Heart right ventricle (tissue), 16 donors: ENCODE data around the gene HOTAIR. TPM values are rescaled to one million over a fixed set of nuclear protein-coding genes. Genes with fewer than 3 reads are reported as not detected.

Experiments used
- ATAC-seq, 8 donors: fragments of 200-7000 bp; cut with Tn5 transposase; one replicate each; pipeline ENCODE4 v1.9.1; 2020; ENCODE audit warnings: mild to moderate bottlenecking in 8 of 8, moderate library complexity in 8 of 8, moderate number of reproducible peaks in 1 of 8
- DNase-seq, 2 donors: peaks; one replicate each; pipeline ENCODE4 v3.0.0-alpha.2; 2020
- H3K27ac ChIP-seq, 10 donors: fragments of 200-600 bp; sonication (generic) in 2 of 10; one replicate each; pipeline versions ENCODE4 v1.5.0 to v1.8.0; 2020 to 2022; ENCODE audit warnings: mild to moderate bottlenecking in 3 of 10
- H3K27me3 ChIP-seq, 7 donors: fragments of 200-600 bp; one replicate each; pipeline ENCODE4 v1.8.0; 2021 to 2022; ENCODE audit warnings: mild to moderate bottlenecking in 2 of 7
- H3K36me3 ChIP-seq, 9 donors: fragments of 200-600 bp; sonication (generic) in 1 of 9; one replicate each; pipeline versions ENCODE4 v1.5.0 to v1.8.0; 2020 to 2022; ENCODE audit warnings: mild to moderate bottlenecking in 2 of 9
- H3K4me1 ChIP-seq, 9 donors: fragments of 200-600 bp; sonication (generic) in 1 of 9; one replicate each; pipeline versions ENCODE4 v1.5.0 to v1.8.0; 2020 to 2022; ENCODE audit warnings: mild to moderate bottlenecking in 4 of 9
- H3K4me3 ChIP-seq, 10 donors: fragments of 200-600 bp; sonication (generic) in 2 of 10; one replicate each; pipeline versions ENCODE4 v1.5.0 to v1.8.0; 2020 to 2022; ENCODE audit warnings: mild to moderate bottlenecking in 7 of 10, moderate library complexity in 2 of 10
- H3K9me3 ChIP-seq, 11 donors: fragments of 200-600 bp in 10 of 11; sonication (generic) in 2 of 11; one replicate each; pipeline versions ENCODE4 v1.5.0 to v1.8.0; 2013 to 2022; ENCODE audit warnings: mild to moderate bottlenecking in 2 of 11, control low read depth in 1 of 11, moderate library complexity in 1 of 11
- CTCF ChIP-seq, 9 donors: fragments of 200-600 bp; sonication (generic) in 2 of 9; IDR thresholded peaks; one replicate each; pipeline versions ENCODE4 v1.5.0 to v1.8.0; 2021 to 2022; ENCODE audit warnings: antibody characterized with exemption in 9 of 9, mild to moderate bottlenecking in 5 of 9, moderate library complexity in 1 of 9
- WGBS, 2 donors: extraction: QIAGEN DNeasy Blood & Tissue Kit; methylation state at CpG; one replicate each; pipeline ENCODE4 v1.1.7; 2013; ENCODE audit warnings: inconsistent platforms in 1 of 2; 5-methylcytosine and 5-hydroxymethylcytosine counted together
- intact Hi-C, 10 donors: fragments of 100-400 bp; cut with DNase I; formaldehyde crosslinking; loops; one replicate each; pipeline versions ENCODE4 v1.11.1 to v1.14.2; 2022
- polyA plus RNA-seq, 2 donors: library from polyadenylated mRNA; stranded (reverse); fragments of 200-250 nt; gene quantifications; one replicate each; pipeline ENCODE4 v1.2.3, GENCODE V29; 2013
- total RNA-seq, 10 donors: library from RNA; stranded (reverse); fragmentation: NEBNext Ultra II Directional in 3 of 10; extraction: Animal tissue kit (Norgen Biotek cat#: 25700) in 3 of 10; gene quantifications; one replicate each; pipeline versions ENCODE4 v1.2.1 to v1.2.4, GENCODE V29; 2021 to 2023
- donor health status: Arrhythmogenic right ventricular cardiomyopathy.
- donor health status: ischemic (EF 13 %, LVEDD 7.1; RV severe dilation, severe dysfunction).
- donor health status: healthy with polysubstance abuse.
- donor health status: DM: no; HTN: yes; CAD: no.
- donor health status: DM: no; HTN: no; CAD: no.
- donor health status: ischemic (EF 25% LVEDD 6.9; RV normal size, moderate dysfunction).
- donor health status: ischemic (EF 25% LVEDD 5.7; RV mildly dilated, moderate dysfunction).
- donor health status: healthy.
- donor health status: DM: yes; HTN: yes; CAD: no.
- donor health status: Ischemic cardiomyopathy.
- donor health status: ischemic (EF 35%, LVEDD 5.7; RV mildly dilated, moderate dysfunction).
- donor health status: nonischemic (EF 11% LVEDD 7.7; RV severe dilation, severe dysfunction).
- donor health status: DM: yes; HTN: yes; CAD: no.
- donor health status: PGD.
- donor health status: ischemic (EF 29% LVEDD 5.4; RV normal size, mild dysfunction).
- donor health status: nonischemic (EF 23%, LVEDD 6.1; RV moderate dilation, normal function).

Gene HOTAIR
- total and polyA plus RNA-seq, 12 donors = not detected

GRCh38 chr12:53950789-53951576 is 23.8 kb downstream of the HOTAIR start:
- peaks cover 0 to 22% (median 10%) of the 10 kb centered on the region in 9 donors for H3K4me1 ChIP-seq
- H3K9me3 ChIP-seq = no peaks in the 10 kb centered on the region
- H3K4me3 ChIP-seq = no peak overlapping the region
- TF ChIP-seq CTCF (IDR thresholded peaks at IDR 0.05) = no peak
- intact Hi-C loops = no loop called here
- DNase-seq = no peak
- H3K27ac ChIP-seq = no peak overlapping the region
- H3K36me3 ChIP-seq = no peaks in the 10 kb centered on the region
- peaks cover 79 to 100% (median 100%) of the 10 kb centered on the region in 7 donors for H3K27me3 ChIP-seq
- no peak for ATAC-seq
- WGBS, 2 donors = 3% methylated on average over 34 of the region's 34 CpGs

DNA sequence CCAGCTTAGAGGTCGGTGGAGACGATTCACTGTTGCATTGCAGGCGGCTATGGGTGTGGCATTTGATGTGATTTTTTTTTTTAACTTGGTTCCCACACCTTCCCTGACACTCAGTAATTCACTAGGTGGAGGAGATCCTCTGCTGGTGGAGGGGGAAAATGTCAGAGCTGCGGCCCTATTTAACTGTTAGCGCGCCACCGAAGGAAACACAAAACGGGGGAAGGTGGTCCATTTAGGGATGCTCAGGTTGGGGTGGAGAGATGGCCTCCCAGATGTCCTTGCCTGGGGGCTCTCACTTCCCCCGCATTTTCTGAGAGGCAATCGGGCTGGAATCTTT is 24.3 kb downstream of the HOTAIR start:
- Histone ChIP-seq H3K9me3 (no peaks in the 10 kb centered on the region), H3K4me1 (peaks cover 0 to 22% (median 10%) of the 10 kb centered on the region in 9 donors), H3K27me3 (peaks cover 78 to 100% (median 100%) of the 10 kb centered on the region in 7 donors), H3K36me3 (no peaks in the 10 kb centered on the region), H3K27ac (no peak overlapping the region), H3K4me3 (no peak overlapping the region)
- no peak for ATAC-seq
- TF ChIP-seq CTCF (IDR thresholded peaks at IDR 0.05) = no peak
- intact Hi-C loops = no loop called here
- WGBS, 2 donors = 2% methylated on average over 10 of the region's 10 CpGs
- no peak for DNase-seq

DNA sequence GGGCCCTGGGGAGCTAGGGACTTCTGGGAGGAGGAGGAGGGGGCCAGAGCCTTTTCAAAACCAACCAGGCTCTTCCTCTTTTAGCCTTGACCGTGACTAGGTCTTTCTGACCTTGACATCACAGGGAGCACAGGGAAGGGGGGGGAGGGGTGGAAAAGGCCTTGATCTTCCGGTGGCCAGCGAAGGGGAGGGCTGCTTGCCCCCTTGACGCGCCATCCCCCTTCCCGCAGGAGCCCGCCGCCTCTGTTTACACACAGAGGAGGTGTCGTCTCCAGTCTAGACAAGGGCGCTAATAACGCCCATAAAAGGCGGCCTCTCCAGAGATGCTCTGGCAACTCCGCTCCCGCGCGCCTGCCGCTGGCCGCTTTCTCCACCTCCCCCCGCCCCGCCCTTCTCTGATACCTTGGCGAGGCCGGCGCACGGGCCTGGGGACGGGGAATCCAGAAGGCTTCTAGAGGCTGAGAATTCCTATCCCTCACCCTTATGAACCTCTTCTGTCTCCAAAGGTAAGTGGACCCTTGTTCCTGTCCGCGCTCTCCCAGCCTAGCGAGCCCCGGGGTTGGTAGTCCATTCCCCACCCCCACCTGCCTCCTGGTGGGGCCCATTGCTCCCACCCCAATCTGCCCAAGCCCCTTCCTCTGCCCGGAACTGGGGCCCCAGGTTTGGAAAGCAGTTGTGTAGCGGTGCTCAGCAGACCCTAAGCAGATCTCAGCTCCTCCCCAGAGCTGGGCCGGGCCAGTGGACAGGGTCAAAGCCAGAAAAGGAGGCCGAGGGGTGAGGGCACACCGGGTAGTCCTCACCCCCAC is 24.9 kb downstream of the HOTAIR start:
- ATAC-seq (peak in 1 of 8 donors; percentile 18), DNase-seq (no peak)
- no peak for TF ChIP-seq CTCF (IDR thresholded peaks at IDR 0.05)
- Histone ChIP-seq H3K9me3 (no peaks in the 10 kb centered on the region), H3K4me1 (peaks cover 0 to 20% (median 8%) of the 10 kb centered on the region in 9 donors), H3K27me3 (peaks cover 78 to 100% (median 100%) of the 10 kb centered on the region in 7 donors), H3K27ac (no peak overlapping the region), H3K4me3 (no peak overlapping the region), H3K36me3 (no peaks in the 10 kb centered on the region)
- WGBS, 2 donors = 3% methylated on average over 34 of the region's 34 CpGs
- intact Hi-C loops = no loop called here

- no peaks in the 10 kb centered on the region for H3K36me3 ChIP-seq
- no peak for ATAC-seq
- intact Hi-C loops = no loop called here
- DNase-seq = no peak
- no peak overlapping the region for H3K27ac ChIP-seq
- no peaks in the 10 kb centered on the region for H3K9me3 ChIP-seq
- 30 to 37% methylated on average over 9 of the region's 9 CpGs for WGBS, 2 donors
- peaks cover 80 to 100% (median 100%) of the 10 kb centered on the region in 7 donors for H3K27me3 ChIP-seq
- peaks cover 0 to 19% (median 6%) of the 10 kb centered on the region in 9 donors for H3K4me1 ChIP-seq
- TF ChIP-seq CTCF (IDR thresholded peaks at IDR 0.05) = no peak
- H3K4me3 ChIP-seq = no peak overlapping the region
Measured at GRCh38 chr12:53948650-53949593, 25.8 kb downstream of the HOTAIR start.
